ENCODE results near the gene PLA2R1.

DNA sequence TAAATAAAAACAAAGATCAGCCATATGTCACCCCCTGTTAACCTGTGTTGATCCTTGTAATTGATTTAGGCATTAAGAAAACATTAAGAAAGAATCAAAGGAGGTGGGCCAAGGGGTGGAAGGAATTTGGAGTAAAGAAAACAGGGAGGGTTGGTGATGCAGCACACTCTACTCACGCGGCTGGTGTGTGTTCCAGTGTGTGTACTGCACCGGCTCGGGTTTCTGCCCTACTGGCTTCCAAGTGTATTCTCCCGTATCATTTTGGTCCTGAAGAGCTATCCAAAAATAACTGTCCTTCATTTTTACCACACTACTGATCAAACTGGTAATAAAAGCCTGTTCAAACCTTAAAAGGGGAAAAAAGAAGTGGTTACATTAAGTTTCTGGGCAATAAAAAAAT, 56.9 kb downstream of the PLA2R1 start:
- peak in 1 of 2 donors; percentile 12 for TF ChIP-seq POLR2A (IDR thresholded peaks at IDR 0.05)
- TF ChIP-seq, protein P1, sequence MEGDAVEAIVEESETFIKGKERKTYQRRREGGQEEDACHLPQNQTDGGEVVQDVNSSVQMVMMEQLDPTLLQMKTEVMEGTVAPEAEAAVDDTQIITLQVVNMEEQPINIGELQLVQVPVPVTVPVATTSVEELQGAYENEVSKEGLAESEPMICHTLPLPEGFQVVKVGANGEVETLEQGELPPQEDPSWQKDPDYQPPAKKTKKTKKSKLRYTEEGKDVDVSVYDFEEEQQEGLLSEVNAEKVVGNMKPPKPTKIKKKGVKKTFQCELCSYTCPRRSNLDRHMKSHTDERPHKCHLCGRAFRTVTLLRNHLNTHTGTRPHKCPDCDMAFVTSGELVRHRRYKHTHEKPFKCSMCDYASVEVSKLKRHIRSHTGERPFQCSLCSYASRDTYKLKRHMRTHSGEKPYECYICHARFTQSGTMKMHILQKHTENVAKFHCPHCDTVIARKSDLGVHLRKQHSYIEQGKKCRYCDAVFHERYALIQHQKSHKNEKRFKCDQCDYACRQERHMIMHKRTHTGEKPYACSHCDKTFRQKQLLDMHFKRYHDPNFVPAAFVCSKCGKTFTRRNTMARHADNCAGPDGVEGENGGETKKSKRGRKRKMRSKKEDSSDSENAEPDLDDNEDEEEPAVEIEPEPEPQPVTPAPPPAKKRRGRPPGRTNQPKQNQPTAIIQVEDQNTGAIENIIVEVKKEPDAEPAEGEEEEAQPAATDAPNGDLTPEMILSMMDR (IDR thresholded peaks at IDR 0.05) = peak in 2 of 6 experiments; percentile 27 to 39

Data from thyroid gland (tissue), 4 donors.